Measurements from ENCODE around the gene ORMDL3.

ORMDL3 gene

GRCh38 chr17:39920218-39921210 is 6.9 kb downstream of the ORMDL3 start:
- H3K4me3 ChIP-seq (ENCODE audit: control insufficient read depth, low read depth, low read length) = no peak overlapping the region
- DNase-seq (ENCODE audit: low read depth) = no peak
- no peak for TF ChIP-seq CTCF (conservative IDR thresholded peaks at IDR 0.05; ENCODE audit: control insufficient read depth, insufficient read depth, low read depth, low read length)

- no peak for DNase-seq (ENCODE audit: low read depth)
- no peak for TF ChIP-seq CTCF (conservative IDR thresholded peaks at IDR 0.05; ENCODE audit: control insufficient read depth, insufficient read depth, low read depth, low read length)
- no peak overlapping the region for H3K4me3 ChIP-seq (ENCODE audit: control insufficient read depth, low read depth, low read length)
These were observed 8.2 kb downstream of the ORMDL3 start for GRCh38 chr17:39919087-39919683.

GRCh38 chr17:39916918-39917317 is 10.5 kb downstream of the ORMDL3 start:
- TF ChIP-seq CTCF (conservative IDR thresholded peaks at IDR 0.05; ENCODE audit: control insufficient read depth, insufficient read depth, low read depth, low read length) = peak; percentile 32
- no peak overlapping the region for H3K4me3 ChIP-seq (ENCODE audit: control insufficient read depth, low read depth, low read length)
- peak; percentile 28 for DNase-seq (ENCODE audit: low read depth)

- TF ChIP-seq CTCF (conservative IDR thresholded peaks at IDR 0.05; ENCODE audit: control insufficient read depth, insufficient read depth, low read depth, low read length) = no peak
- H3K4me3 ChIP-seq (ENCODE audit: control insufficient read depth, low read depth, low read length) = no peak overlapping the region
- no peak for DNase-seq (ENCODE audit: low read depth)
These were observed 11.8 kb downstream of the ORMDL3 start for GRCh38 chr17:39915559-39915958.

GRCh38 chr17:39913989-39914388 is 13.4 kb downstream of the ORMDL3 start:
- DNase-seq (ENCODE audit: low read depth) = no peak
- H3K4me3 ChIP-seq (ENCODE audit: control insufficient read depth, low read depth, low read length) = no peak overlapping the region

More at GRCh38 chr17:39913989-39914388, 13.4 kb downstream of the ORMDL3 start:
- TF ChIP-seq CTCF (conservative IDR thresholded peaks at IDR 0.05; ENCODE audit: control insufficient read depth, insufficient read depth, low read depth, low read length) = no peak
